ENCODE results near the gene APLN.

APLN gene

GRCh38 chrX:129654652-129655546 lies at the start of gene APLN:
APLN (minus strand) TSS chrX:129654956; CDS start chrX:129654630, 326 bp downstream.
- H3K4me3 ChIP-seq (ENCODE audit: low read length) = peak within 1 kb of the TSS; percentile 21

GRCh38 chrX:129704491-129704890 lies 49.7 kb upstream of the APLN start:
- no peak for DNase-seq (ENCODE audit: low read depth)
- no peak overlapping the region for H3K4me3 ChIP-seq (ENCODE audit: low read length)
- no peak for TF ChIP-seq CTCF (IDR thresholded peaks at IDR 0.05; ENCODE audit: insufficient read depth, low read depth, low read length, missing control alignments)

More at GRCh38 chrX:129654652-129655546, at the start of gene APLN:
- no peak for TF ChIP-seq CTCF (IDR thresholded peaks at IDR 0.05; ENCODE audit: insufficient read depth, low read depth, low read length, missing control alignments)
- DNase-seq (ENCODE audit: low read depth) = peak; percentile 48

- H3K4me3 ChIP-seq (ENCODE audit: low read length) = no peak overlapping the region
- no peak for TF ChIP-seq CTCF (IDR thresholded peaks at IDR 0.05; ENCODE audit: insufficient read depth, low read depth, low read length, missing control alignments)
- no peak for DNase-seq (ENCODE audit: low read depth)
These were observed 46.9 kb upstream of the APLN start for GRCh38 chrX:129701624-129702069.

- DNase-seq (ENCODE audit: low read depth) = no peak
- H3K4me3 ChIP-seq (ENCODE audit: low read length) = no peak overlapping the region
- TF ChIP-seq CTCF (IDR thresholded peaks at IDR 0.05; ENCODE audit: insufficient read depth, low read depth, low read length, missing control alignments) = no peak
These were observed 45.8 kb upstream of the APLN start for GRCh38 chrX:129700536-129700935.

GRCh38 chrX:129698150-129698549 lies 43.4 kb upstream of the APLN start:
- DNase-seq (ENCODE audit: low read depth) = peak; percentile 39
- TF ChIP-seq CTCF (IDR thresholded peaks at IDR 0.05; ENCODE audit: insufficient read depth, low read depth, low read length, missing control alignments) = no peak
- H3K4me3 ChIP-seq (ENCODE audit: low read length) = no peak overlapping the region

GRCh38 chrX:129697204-129697829 lies 42.6 kb upstream of the APLN start:
- no peak for DNase-seq (ENCODE audit: low read depth)
- TF ChIP-seq CTCF (IDR thresholded peaks at IDR 0.05; ENCODE audit: insufficient read depth, low read depth, low read length, missing control alignments) = no peak
- no peak overlapping the region for H3K4me3 ChIP-seq (ENCODE audit: low read length)

All from epithelial cell of esophagus (primary cell).